ENCODE measurements around the gene HNF1A.

DNA sequence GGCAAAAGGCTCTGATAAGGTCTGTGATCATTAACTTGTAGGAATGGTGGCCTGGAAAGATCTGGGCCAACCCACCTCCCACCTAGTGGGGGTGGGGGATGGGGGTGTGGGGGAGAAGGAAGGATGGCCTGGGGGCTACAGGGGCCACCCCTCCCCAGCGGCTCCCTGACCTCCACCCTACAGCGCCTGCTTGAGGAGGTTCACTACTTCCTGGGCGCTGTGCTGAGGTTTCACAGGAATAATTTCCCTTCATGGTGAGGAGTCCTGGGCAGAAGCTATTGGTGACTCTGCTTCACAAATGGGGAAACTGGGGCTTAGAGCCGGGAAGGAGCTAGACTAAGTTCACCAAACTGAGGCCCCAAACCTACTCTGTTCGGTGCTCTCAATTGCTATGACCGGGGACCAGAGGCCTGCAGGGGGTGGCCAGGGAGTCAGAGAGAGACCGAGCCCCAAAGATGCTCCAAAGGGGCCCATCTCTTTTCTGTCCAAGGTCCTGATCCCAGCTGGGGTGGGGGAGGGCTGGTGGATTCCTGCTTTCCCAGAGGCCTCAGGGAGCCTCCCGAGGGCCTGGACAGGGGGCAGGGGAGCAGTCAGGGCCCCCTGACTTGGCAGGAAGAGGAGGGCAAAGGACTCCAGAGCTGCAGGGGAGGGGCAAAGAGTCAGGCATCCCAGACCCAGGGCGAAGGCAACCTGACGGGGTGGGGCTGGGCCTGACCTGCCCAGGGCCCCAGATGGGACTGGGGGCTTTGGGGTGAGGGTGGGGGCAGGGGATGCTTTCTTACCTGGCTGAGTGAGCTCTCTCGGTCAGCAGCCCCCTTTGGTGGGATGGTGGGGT is 1.7 kb downstream of the HNF1A start:
- TF ChIP-seq, protein P1, sequence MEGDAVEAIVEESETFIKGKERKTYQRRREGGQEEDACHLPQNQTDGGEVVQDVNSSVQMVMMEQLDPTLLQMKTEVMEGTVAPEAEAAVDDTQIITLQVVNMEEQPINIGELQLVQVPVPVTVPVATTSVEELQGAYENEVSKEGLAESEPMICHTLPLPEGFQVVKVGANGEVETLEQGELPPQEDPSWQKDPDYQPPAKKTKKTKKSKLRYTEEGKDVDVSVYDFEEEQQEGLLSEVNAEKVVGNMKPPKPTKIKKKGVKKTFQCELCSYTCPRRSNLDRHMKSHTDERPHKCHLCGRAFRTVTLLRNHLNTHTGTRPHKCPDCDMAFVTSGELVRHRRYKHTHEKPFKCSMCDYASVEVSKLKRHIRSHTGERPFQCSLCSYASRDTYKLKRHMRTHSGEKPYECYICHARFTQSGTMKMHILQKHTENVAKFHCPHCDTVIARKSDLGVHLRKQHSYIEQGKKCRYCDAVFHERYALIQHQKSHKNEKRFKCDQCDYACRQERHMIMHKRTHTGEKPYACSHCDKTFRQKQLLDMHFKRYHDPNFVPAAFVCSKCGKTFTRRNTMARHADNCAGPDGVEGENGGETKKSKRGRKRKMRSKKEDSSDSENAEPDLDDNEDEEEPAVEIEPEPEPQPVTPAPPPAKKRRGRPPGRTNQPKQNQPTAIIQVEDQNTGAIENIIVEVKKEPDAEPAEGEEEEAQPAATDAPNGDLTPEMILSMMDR (IDR thresholded peaks at IDR 0.05), result no peak
- TF ChIP-seq EP300 (IDR thresholded peaks at IDR 0.05), result no peak
- no peak for TF ChIP-seq POLR2A (IDR thresholded peaks at IDR 0.05)
- TF ChIP-seq POLR2AphosphoS5 (IDR thresholded peaks at IDR 0.05), result no peak

Data from gastroesophageal sphincter (tissue), 3 donors.